GM18858 (cell line): ENCODE measurements around the gene SERPINB6.
"Not testable (repeated sequence)": the region's sequence is repeated elsewhere in the genome, so short reads cannot be mapped to it uniquely, and the experiment has no call there.

Experiments
- ATAC-seq: cut with Tn5 transposase; IDR thresholded peaks from one replicate; pipeline ENCODE4 v1.9.1; 2021; ENCODE audit not compliant: unreplicated experiment

Gene SERPINB6

GRCh38 chr6:2917065-2917464 lies 54.3 kb downstream of the SERPINB6 start:
- no peak for ATAC-seq

GRCh38 chr6:2916158-2916925 lies 55.0 kb downstream of the SERPINB6 start:
- ATAC-seq = no peak

- no peak for ATAC-seq
These were observed 56.2 kb downstream of the SERPINB6 start for GRCh38 chr6:2915150-2915549.

- ATAC-seq = no peak
These were observed 57.1 kb downstream of the SERPINB6 start for GRCh38 chr6:2914318-2914660.

- ATAC-seq = no peak
These were observed 57.6 kb downstream of the SERPINB6 start for GRCh38 chr6:2913621-2914317.

- ATAC-seq = no peak
These were observed 60.2 kb downstream of the SERPINB6 start for GRCh38 chr6:2911171-2911570.

GRCh38 chr6:2909718-2910117 lies 61.6 kb downstream of the SERPINB6 start:
- no peak for ATAC-seq

- ATAC-seq = not testable (repeated sequence)
These were observed 62.2 kb downstream of the SERPINB6 start for GRCh38 chr6:2909051-2909606.

GRCh38 chr6:2908516-2908915 lies 62.9 kb downstream of the SERPINB6 start:
- not testable (repeated sequence) for ATAC-seq

GRCh38 chr6:2903411-2904185 lies 67.8 kb downstream of the SERPINB6 start:
- not testable (repeated sequence) for ATAC-seq

- ATAC-seq = not testable (repeated sequence)
These were observed 69.5 kb downstream of the SERPINB6 start for GRCh38 chr6:2901645-2902502.

- ATAC-seq = no peak
These were observed 70.3 kb downstream of the SERPINB6 start for GRCh38 chr6:2900821-2901644.

- no peak for ATAC-seq
These were observed 71.1 kb downstream of the SERPINB6 start for GRCh38 chr6:2900221-2900807.

- no peak for ATAC-seq
These were observed 71.8 kb downstream of the SERPINB6 start for GRCh38 chr6:2899596-2899995.
